ENCODE measurements around the gene COL15A1.

The COL15A1 gene

GRCh38 chr9:99046542-99047071 lies 102.9 kb downstream of the COL15A1 start:
- no peaks in the 10 kb centered on the region for H3K79me2 ChIP-seq (ENCODE audit: low read length)
- TF ChIP-seq EZH2phosphoT487 (IDR thresholded peaks at IDR 0.05; ENCODE audit: low read length): no peak
- no peak for TF ChIP-seq EZH2 (optimal IDR thresholded peaks at IDR 0.05; ENCODE audit: low read depth, low read length)
- TF ChIP-seq, protein P1, sequence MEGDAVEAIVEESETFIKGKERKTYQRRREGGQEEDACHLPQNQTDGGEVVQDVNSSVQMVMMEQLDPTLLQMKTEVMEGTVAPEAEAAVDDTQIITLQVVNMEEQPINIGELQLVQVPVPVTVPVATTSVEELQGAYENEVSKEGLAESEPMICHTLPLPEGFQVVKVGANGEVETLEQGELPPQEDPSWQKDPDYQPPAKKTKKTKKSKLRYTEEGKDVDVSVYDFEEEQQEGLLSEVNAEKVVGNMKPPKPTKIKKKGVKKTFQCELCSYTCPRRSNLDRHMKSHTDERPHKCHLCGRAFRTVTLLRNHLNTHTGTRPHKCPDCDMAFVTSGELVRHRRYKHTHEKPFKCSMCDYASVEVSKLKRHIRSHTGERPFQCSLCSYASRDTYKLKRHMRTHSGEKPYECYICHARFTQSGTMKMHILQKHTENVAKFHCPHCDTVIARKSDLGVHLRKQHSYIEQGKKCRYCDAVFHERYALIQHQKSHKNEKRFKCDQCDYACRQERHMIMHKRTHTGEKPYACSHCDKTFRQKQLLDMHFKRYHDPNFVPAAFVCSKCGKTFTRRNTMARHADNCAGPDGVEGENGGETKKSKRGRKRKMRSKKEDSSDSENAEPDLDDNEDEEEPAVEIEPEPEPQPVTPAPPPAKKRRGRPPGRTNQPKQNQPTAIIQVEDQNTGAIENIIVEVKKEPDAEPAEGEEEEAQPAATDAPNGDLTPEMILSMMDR (IDR thresholded peaks at IDR 0.05; ENCODE audit: low read length): no peak
- no peaks in the 10 kb centered on the region for H3K9me2 ChIP-seq (replicated peaks; ENCODE audit: insufficient read depth, low read length)
- no peak overlapping the region for H3K4me3 ChIP-seq (ENCODE audit: low read length)
- no peak for DNase-seq
- no peak overlapping the region for H2AFZ ChIP-seq (ENCODE audit: low read length)
- H3K36me3 ChIP-seq (replicated peaks; ENCODE audit: insufficient read depth, low read length): no peaks in the 10 kb centered on the region
- no peaks in the 10 kb centered on the region for H3K9me3 ChIP-seq (replicated peaks; ENCODE audit: insufficient read depth, low read length)
- no peaks in the 10 kb centered on the region for H3K27me3 ChIP-seq (replicated peaks; ENCODE audit: insufficient read depth, low read length)
- no peak overlapping the region for H3K4me2 ChIP-seq (ENCODE audit: low read depth, low read length)
- H4K20me1 ChIP-seq (ENCODE audit: insufficient read depth, low read length): no peaks in the 10 kb centered on the region
- H3F3A ChIP-seq (ENCODE audit: insufficient read depth, low read length): no peaks in the 10 kb centered on the region
- H3K27ac ChIP-seq (ENCODE audit: low read length): no peak overlapping the region
- H3K9ac ChIP-seq (ENCODE audit: low read length): no peak overlapping the region
- no peaks in the 10 kb centered on the region for H3K4me1 ChIP-seq (ENCODE audit: low read length)

GRCh38 chr9:99049228-99049627 lies 105.5 kb downstream of the COL15A1 start:
- no peak overlapping the region for H3K4me2 ChIP-seq (ENCODE audit: low read depth, low read length)
- H3K9ac ChIP-seq (ENCODE audit: low read length): no peak overlapping the region
- H3K4me3 ChIP-seq (ENCODE audit: low read length): no peak overlapping the region
- no peaks in the 10 kb centered on the region for H3K36me3 ChIP-seq (replicated peaks; ENCODE audit: insufficient read depth, low read length)
- H3K4me1 ChIP-seq (ENCODE audit: low read length): peaks cover 21% of the 10 kb centered on the region
- no peaks in the 10 kb centered on the region for H3F3A ChIP-seq (ENCODE audit: insufficient read depth, low read length)
- H3K9me2 ChIP-seq (replicated peaks; ENCODE audit: insufficient read depth, low read length): no peaks in the 10 kb centered on the region
- H2AFZ ChIP-seq (ENCODE audit: low read length): no peak overlapping the region
- H4K20me1 ChIP-seq (ENCODE audit: insufficient read depth, low read length): no peaks in the 10 kb centered on the region
- no peaks in the 10 kb centered on the region for H3K79me2 ChIP-seq (ENCODE audit: low read length)
- no peaks in the 10 kb centered on the region for H3K27me3 ChIP-seq (replicated peaks; ENCODE audit: insufficient read depth, low read length)
- H3K27ac ChIP-seq (ENCODE audit: low read length): no peak overlapping the region
- H3K9me3 ChIP-seq (replicated peaks; ENCODE audit: insufficient read depth, low read length): no peaks in the 10 kb centered on the region
- no peak for DNase-seq
- TF ChIP-seq EZH2 (optimal IDR thresholded peaks at IDR 0.05; ENCODE audit: low read depth, low read length) (no peak), EZH2phosphoT487 (IDR thresholded peaks at IDR 0.05; ENCODE audit: low read length) (no peak)
- TF ChIP-seq, protein P1 (IDR thresholded peaks at IDR 0.05; ENCODE audit: low read length): no peak

GRCh38 chr9:99049641-99050040 lies 105.9 kb downstream of the COL15A1 start:
- H3K9me2 ChIP-seq (replicated peaks; ENCODE audit: insufficient read depth, low read length): no peaks in the 10 kb centered on the region

More at GRCh38 chr9:99049641-99050040, 105.9 kb downstream of the COL15A1 start:
- Histone ChIP-seq H4K20me1 (ENCODE audit: insufficient read depth, low read length) (no peaks in the 10 kb centered on the region), H3K36me3 (replicated peaks; ENCODE audit: insufficient read depth, low read length) (no peaks in the 10 kb centered on the region), H3F3A (ENCODE audit: insufficient read depth, low read length) (no peaks in the 10 kb centered on the region), H3K4me1 (ENCODE audit: low read length) (peaks cover 21% of the 10 kb centered on the region), H3K79me2 (ENCODE audit: low read length) (no peaks in the 10 kb centered on the region), H2AFZ (ENCODE audit: low read length) (no peak overlapping the region), H3K9me3 (replicated peaks; ENCODE audit: insufficient read depth, low read length) (no peaks in the 10 kb centered on the region), H3K27ac (ENCODE audit: low read length) (no peak overlapping the region), H3K9ac (ENCODE audit: low read length) (no peak overlapping the region), H3K4me3 (ENCODE audit: low read length) (no peak overlapping the region), H3K27me3 (replicated peaks; ENCODE audit: insufficient read depth, low read length) (no peaks in the 10 kb centered on the region), H3K4me2 (ENCODE audit: low read depth, low read length) (no peak overlapping the region)
- TF ChIP-seq EZH2phosphoT487 (IDR thresholded peaks at IDR 0.05; ENCODE audit: low read length): no peak
- TF ChIP-seq, protein P1 (IDR thresholded peaks at IDR 0.05; ENCODE audit: low read length): no peak
- no peak for TF ChIP-seq EZH2 (optimal IDR thresholded peaks at IDR 0.05; ENCODE audit: low read depth, low read length)
- DNase-seq: no peak
